SJCRH30 (cell line): Measurements from ENCODE around the gene C6orf118. TPM values are rescaled to one million over a fixed set of nuclear protein-coding genes. Genes with fewer than 3 reads are reported as not detected.

Experiments
- DNase-seq, 2 experiments: peaks; one replicate each; pipeline ENCODE4 v3.0.0-alpha.2; 2015 to 2020
- H3K27ac ChIP-seq: fragments of 250-450 bp; sonication (Bioruptor Pico); 2 replicates; pipeline ENCODE4 v1.5.1; 2020; ENCODE audit warnings: mild to moderate bottlenecking, moderate library complexity
- H3K27me3 ChIP-seq: fragments of 250-450 bp; sonication (Bioruptor Pico); 2 replicates; pipeline ENCODE4 v1.5.1; 2020; ENCODE audit warnings: mild to moderate bottlenecking, moderate library complexity
- H3K36me3 ChIP-seq: fragments of 250-450 bp; sonication (Bioruptor Pico); 2 replicates; pipeline ENCODE4 v1.5.1; 2020; ENCODE audit warnings: mild to moderate bottlenecking, moderate library complexity
- H3K4me1 ChIP-seq: fragments of 250-450 bp; sonication (Bioruptor Pico); 2 replicates; pipeline ENCODE4 v1.5.1; 2020; ENCODE audit warnings: mild to moderate bottlenecking, moderate library complexity
- H3K4me3 ChIP-seq: fragments of 250-450 bp; sonication (Bioruptor Pico); 2 replicates; pipeline ENCODE4 v1.5.1; 2020; ENCODE audit warnings: mild to moderate bottlenecking, moderate library complexity
- H3K9me3 ChIP-seq: fragments of 250-450 bp; sonication (Bioruptor Pico); replicated peaks from 2 replicates; pipeline ENCODE4 v1.5.1; 2020; ENCODE audit warnings: mild to moderate bottlenecking, moderate library complexity
- total RNA-seq: library from RNA; depleted of rRNA; stranded (reverse); fragments of >200 nt; shearing (Covaris generic); gene quantifications from 2 replicates; pipeline ENCODE4 v1.2.3, GENCODE V29; 2014; rRNA removed

Gene C6orf118
- 0.77 TPM in 1 of 2 replicates, not detected in the other for total RNA-seq

DNA sequence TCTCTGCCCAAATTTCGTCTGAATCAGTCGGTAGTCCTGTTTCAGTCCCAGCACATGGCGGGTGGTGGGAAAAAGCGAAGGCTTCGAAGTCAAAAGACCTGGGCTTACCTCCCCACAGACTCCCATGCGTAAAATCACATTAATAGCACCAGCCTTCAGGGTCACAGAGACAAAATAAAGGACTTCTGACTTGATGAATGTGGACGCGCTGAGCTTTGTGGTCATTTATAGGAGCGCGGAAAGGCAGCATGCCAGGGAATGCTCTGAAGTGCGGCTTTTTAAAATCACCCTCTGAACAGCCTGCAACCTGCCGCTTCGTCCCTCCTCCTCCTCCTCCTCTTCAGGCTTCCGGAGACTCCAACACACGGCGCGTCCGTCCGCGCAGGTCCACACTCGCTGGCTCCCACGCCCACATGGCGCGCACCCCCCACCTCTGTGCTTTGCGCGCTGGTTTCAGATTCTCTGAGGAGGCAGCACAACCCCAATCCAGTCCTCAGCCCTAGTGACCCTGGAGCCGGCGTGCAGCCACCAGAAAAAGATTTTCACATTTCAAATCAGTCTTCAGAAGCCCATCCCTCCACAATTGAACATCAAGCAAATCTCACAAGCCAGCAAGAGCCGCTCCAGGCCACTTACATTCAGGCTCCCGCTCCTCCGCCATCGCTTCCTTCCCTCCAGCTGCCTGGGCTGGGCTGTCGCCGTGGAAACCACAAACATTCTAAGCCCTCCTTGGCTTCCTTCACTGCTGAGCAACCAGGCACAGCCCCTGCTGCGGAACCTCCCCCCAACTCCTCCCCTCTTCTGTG is at the start of gene C6orf118:
TSS of gene C6orf118 (minus strand) at position 680 of the 806 bp plus-strand sequence. CDS start at position 661, 19 bp downstream.
- H3K4me1 ChIP-seq, result no peaks in the 10 kb centered on the region
- no peaks in the 10 kb centered on the region for H3K36me3 ChIP-seq
- H3K27ac ChIP-seq, result no peak within 1 kb of the TSS
- 0 out of 2 replicates have a peak, but pooled peaks cover 2% of the 10 kb centered on the region for H3K27me3 ChIP-seq
- no peaks in the 10 kb centered on the region for H3K9me3 ChIP-seq
- DNase-seq, result peak; percentile 89 to 92
- peak within 1 kb of the TSS; percentile 50 for H3K4me3 ChIP-seq

DNA sequence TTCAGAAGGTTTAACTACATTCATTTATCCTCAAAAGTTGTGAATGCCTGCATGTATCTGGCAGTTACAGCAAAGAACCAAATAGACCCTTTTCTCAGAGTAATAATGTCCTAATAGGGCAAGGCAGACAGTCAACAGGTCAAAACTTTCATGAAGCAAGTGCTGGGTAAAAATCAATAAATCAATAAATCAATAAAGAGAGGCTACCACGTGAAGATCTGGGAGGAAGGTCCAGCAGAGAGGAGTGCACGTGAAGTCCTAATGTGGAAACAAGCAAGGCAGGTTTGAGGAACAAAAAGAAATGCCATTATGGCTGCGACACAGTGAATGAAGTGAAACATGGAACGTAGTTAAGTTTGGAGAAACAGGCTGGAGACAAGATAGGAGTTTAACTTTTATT is 36.3 kb upstream of the C6orf118 start:
- Histone ChIP-seq H3K4me3 (no peak overlapping the region), H3K36me3 (no peaks in the 10 kb centered on the region), H3K9me3 (no peaks in the 10 kb centered on the region), H3K4me1 (no peaks in the 10 kb centered on the region), H3K27ac (no peak overlapping the region), H3K27me3 (no peaks in the 10 kb centered on the region)
- no peak for DNase-seq

DNA sequence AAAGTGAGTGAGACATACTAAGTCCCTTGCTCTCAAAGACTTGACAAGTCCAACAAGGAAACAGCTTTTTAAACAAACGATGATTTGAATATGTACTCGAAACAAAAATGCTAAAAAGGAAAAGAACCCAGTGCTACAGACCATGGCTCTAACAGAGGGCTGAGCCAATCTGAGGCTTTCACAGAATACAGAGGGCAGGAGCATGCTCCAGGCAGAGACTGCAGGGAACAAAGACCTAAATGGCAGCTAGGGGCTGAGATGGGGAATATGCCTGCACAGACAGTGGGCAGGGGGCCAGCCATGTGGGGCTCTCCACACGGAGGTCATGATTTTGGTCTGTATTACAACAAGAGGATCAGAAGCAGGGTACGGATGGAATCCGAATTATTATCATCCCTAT is 31.1 kb upstream of the C6orf118 start:
- Histone ChIP-seq H3K27ac (no peak overlapping the region), H3K36me3 (no peaks in the 10 kb centered on the region), H3K4me1 (no peaks in the 10 kb centered on the region), H3K27me3 (no peaks in the 10 kb centered on the region), H3K4me3 (no peak overlapping the region), H3K9me3 (no peaks in the 10 kb centered on the region)
- DNase-seq, result no peak

DNA sequence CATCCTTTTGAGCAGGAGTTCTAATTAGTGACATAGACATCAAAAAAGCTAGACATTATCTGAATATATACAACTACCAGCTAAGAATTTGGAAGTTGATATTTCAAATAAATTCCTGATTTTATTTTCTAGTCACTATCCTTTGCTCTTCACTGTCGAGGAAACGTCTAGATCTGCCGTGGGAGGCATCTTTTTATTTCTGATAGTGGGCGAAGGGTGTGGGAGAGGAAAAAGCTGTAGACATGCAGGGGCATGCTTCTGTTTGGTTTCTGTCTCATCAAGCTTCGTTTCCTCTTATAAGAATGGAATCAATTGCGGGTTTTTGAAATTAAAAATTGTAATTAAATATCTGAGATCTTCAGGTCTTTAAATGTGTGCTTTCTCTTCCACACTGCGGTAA is 16.2 kb upstream of the C6orf118 start:
- no peaks in the 10 kb centered on the region for H3K27me3 ChIP-seq
- peaks cover 4% of the 10 kb centered on the region; the same call in 1 of the 2 replicates for H3K9me3 ChIP-seq
- H3K4me3 ChIP-seq, result no peak overlapping the region
- H3K4me1 ChIP-seq, result no peaks in the 10 kb centered on the region
- DNase-seq, result no peak
- H3K27ac ChIP-seq, result no peak overlapping the region
- H3K36me3 ChIP-seq, result no peaks in the 10 kb centered on the region

DNA sequence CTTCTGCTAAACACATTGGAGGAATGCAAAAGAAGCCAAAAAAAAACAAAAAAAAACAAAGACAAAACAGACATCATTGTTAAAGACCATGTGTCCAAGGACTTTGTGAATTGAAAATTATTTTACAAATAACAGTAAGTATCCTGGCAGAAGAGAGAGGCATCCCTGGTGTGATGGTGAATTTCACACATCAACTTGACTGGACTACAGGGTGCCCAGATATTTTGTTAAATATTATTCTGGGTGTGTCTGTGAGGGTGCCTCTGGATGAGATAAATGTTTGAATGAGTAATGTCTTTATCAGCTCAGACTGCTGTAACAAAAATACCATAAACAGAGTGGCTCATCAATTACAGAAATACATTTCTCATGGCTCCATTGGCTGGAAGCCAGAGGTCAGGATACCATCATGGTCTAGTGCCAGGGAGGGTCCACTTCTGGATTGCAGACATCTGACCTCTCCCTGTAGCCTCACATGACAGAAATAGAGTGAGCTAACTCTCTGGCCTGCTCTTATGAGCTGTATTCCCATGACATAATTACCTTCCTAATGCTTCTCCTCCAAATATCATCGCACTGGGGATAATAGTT is 12.2 kb upstream of the C6orf118 start:
- no peaks in the 10 kb centered on the region for H3K4me1 ChIP-seq
- no peak for DNase-seq
- no peak overlapping the region for H3K27ac ChIP-seq
- H3K9me3 ChIP-seq, result peaks cover 8% of the 10 kb centered on the region
- H3K4me3 ChIP-seq, result no peak overlapping the region
- no peaks in the 10 kb centered on the region for H3K36me3 ChIP-seq
- H3K27me3 ChIP-seq, result no peaks in the 10 kb centered on the region

DNA sequence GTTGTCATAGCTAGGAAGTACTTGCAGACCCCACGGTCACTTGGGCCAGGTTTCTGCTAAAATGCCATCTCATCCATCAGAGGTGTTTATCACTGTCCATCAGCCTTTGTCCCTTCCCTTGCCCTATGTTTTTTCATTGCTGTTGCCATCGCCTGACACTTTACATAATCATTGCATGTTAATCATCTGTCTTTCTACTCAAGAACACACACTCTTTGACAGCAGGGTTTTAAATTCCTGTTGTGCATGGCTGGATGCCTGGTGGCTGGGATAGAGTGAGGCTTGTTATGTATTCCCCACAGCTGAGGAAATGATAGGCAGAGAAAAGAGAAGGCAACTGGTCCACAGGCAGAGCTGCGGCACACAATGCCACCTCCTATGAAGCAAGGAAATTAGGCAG is 11.7 kb upstream of the C6orf118 start:
- Histone ChIP-seq H3K4me1 (no peaks in the 10 kb centered on the region), H3K27me3 (no peaks in the 10 kb centered on the region), H3K27ac (no peak overlapping the region), H3K36me3 (no peaks in the 10 kb centered on the region), H3K4me3 (no peak overlapping the region), H3K9me3 (peaks cover 8% of the 10 kb centered on the region)
- no peak for DNase-seq

DNA sequence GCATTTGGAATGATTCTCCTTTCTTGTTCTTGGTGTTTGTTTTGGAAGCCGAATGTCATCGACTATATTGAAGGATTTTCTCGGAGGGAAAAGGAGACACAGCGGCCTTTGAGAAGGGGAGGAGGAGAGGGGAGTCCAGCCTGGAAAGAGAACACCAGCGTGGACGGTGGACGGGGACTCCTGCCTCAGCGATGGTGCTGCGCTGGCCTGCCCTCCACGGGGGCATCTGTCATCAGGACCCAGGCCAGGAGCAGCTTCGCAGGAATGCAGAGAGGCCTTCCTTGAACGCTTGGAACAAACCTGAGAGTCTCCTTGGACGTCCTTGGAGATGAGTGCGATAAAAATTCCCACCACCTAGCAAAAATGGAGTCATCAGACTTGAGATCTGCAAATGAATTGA is 8.3 kb upstream of the C6orf118 start:
- Histone ChIP-seq H3K36me3 (no peaks in the 10 kb centered on the region), H3K27me3 (no peaks in the 10 kb centered on the region), H3K4me3 (no peak overlapping the region), H3K27ac (no peak overlapping the region), H3K4me1 (no peaks in the 10 kb centered on the region), H3K9me3 (peaks cover 8% of the 10 kb centered on the region)
- no peak for DNase-seq

DNA sequence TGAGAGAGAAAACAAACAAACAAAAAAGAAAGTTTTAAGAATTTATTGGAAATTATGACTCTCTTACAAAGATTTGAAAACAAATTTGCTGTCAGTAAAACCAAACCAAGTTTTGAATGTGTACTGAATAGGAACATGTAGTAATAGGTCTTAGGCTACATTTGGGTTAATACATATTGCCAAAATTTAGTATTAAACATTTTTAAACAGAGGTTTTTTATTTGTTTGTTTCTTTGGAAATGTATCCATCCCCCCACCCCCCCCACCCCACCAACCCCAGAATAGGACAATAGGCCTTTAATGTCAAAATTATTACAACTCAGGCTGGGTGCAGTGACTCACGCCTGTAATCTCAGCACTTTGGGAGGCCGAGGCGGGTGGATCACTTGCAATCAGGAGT is 2.5 kb downstream of the C6orf118 start:
- no peaks in the 10 kb centered on the region for H3K4me1 ChIP-seq
- DNase-seq, result no peak
- 0 out of 2 replicates have a peak, but pooled peaks cover 2% of the 10 kb centered on the region for H3K27me3 ChIP-seq
- no peak overlapping the region for H3K4me3 ChIP-seq
- no peaks in the 10 kb centered on the region for H3K9me3 ChIP-seq
- H3K27ac ChIP-seq, result no peak overlapping the region
- H3K36me3 ChIP-seq, result no peaks in the 10 kb centered on the region

DNA sequence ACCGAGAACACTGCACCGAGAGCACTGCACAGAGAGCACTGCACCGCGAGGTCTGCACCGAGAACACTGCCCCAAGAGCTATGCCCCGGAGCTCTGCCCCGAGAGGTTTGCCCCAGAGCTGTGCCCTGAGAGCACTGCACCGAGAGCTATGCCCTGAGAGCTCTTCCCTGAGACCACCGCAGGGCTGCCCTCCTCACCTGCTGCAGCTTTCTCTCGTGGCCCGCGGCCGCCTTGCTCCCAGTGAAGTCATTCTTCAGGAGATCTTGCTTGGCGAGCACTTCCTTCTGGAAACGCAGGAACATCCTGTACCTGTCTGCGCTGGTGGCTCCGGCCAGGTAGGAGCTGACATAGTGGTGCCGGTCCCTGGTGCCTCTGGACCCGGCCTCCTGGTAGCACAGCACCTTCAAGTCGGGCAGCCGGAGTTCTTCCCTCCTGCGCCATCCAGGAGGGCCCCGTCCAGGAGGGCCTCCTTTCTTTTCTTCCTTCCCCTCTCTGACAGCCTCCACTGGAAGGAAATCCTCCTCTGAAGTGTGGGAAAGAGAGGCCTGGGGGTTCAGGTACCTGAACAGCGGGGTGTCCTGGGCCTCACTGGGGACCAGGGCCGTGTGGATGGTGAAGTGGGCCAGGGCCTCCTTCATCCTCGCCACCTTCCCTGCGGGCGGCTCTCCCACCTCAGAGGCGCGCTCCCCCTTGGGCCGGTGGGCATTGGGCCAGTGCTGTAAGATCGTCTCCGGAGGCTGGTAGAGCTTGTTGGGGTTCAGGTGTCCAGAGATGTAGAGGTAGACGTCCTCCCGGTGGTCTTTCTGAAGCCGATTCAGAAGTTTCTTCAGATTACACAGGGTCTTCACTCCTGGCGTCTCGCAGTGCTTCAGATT is 7.8 kb downstream of the C6orf118 start:
- H3K36me3 ChIP-seq, result no peaks in the 10 kb centered on the region
- H3K9me3 ChIP-seq, result no peaks in the 10 kb centered on the region
- no peak for DNase-seq
- H3K27ac ChIP-seq, result no peak overlapping the region
- no peaks in the 10 kb centered on the region for H3K4me1 ChIP-seq
- H3K4me3 ChIP-seq, result no peak overlapping the region
- H3K27me3 ChIP-seq, result no peaks in the 10 kb centered on the region

DNA sequence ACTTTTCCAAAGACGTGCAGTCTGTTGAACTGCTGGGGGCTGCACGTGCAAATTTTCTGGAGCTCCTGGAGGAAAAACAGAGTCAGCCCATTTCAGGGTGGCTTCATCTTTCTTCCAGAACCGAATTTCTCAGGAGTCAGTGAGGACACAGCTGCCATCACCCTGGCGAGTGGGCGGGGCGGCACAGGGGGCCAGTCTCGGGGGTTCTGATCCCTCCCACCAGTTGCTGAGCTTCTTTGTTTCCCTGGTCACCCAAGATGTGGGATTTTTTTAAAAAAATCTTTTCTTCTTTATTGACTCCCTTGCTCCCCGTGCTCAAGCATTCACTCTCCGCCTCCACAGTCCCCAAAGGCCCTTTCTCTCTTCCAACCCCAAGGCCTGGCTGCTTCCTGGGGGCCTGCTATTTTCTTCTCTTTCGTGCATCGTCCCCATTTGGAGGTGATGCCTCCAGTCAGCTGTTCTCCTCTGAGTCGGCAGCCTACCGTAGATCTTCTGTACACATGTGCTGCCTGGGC is 8.9 kb downstream of the C6orf118 start:
- peak in 1 of 2 experiments; percentile 43 for DNase-seq
- Histone ChIP-seq H3K36me3 (no peaks in the 10 kb centered on the region), H3K4me1 (no peaks in the 10 kb centered on the region), H3K27ac (no peak overlapping the region), H3K4me3 (peak overlapping the region; percentile 19; the same call in 1 of the 2 replicates), H3K27me3 (no peaks in the 10 kb centered on the region), H3K9me3 (no peaks in the 10 kb centered on the region; the same call in 1 of the 2 replicates)

DNA sequence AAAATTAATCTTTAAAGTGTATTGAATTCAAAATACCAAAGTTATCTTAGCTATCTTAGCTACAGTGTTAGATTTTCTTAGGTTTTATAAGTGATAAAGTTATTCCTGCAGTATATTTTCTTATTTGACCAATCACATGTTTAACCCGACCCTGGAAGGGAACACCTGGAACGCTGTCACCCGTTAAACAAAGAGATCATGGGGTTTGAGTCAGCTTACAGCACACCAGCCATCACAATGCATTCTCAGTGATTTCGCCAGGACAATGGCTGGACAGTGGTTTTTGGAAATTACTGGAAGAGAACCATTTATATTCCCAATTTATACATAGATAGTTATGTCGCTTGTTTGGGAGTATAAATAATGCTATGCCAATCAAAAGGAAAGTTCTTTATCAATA is 10.5 kb downstream of the C6orf118 start:
- Histone ChIP-seq H3K4me3 (no peak overlapping the region), H3K36me3 (no peaks in the 10 kb centered on the region), H3K27ac (no peak overlapping the region), H3K27me3 (no peaks in the 10 kb centered on the region), H3K4me1 (no peaks in the 10 kb centered on the region), H3K9me3 (no peaks in the 10 kb centered on the region; the same call in 1 of the 2 replicates)
- no peak for DNase-seq

DNA sequence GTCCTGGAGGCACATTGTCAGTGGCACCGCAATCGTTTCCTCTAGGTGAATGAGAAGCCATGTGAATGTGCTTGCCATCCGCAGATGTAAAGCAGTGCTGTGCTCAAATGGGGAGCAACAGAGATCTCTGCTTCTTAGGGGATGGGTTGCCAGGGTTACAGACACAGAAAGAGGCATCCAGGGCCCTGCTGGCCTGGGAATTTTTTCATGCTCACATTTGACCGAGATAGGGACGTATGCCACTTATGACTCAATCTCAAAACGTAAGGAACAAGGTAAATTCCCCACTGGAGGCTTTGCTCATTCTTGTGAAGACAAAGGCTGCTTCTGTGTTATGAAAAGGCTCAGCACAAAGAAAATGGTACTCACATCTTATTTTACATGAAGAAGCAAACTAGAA is 11.0 kb downstream of the C6orf118 start:
- H3K27me3 ChIP-seq, result no peaks in the 10 kb centered on the region
- no peaks in the 10 kb centered on the region for H3K4me1 ChIP-seq
- DNase-seq, result no peak
- H3K4me3 ChIP-seq, result no peak overlapping the region
- no peak overlapping the region for H3K27ac ChIP-seq
- no peaks in the 10 kb centered on the region; the same call in 1 of the 2 replicates for H3K9me3 ChIP-seq
- H3K36me3 ChIP-seq, result no peaks in the 10 kb centered on the region

DNA sequence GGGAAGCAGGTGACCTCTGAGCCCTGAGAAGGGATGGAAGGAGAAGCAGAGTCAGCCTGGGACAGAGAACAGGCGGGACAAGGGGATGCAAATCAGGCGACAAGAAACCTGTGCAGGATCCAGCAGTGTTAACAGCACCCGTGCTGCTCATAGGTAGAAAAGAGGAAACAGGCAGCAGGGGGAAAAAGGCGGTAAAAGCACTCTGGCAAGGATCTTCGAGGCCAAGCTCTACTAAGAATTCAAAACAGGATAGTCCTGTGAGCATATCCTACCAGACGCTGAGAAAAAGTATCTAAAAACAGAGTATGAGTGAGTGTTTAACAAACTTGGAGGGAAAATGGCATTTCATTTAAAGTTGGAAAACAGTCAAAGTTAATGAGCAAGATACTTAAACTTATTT is 16.7 kb downstream of the C6orf118 start:
- H3K4me1 ChIP-seq, result no peaks in the 10 kb centered on the region
- peaks cover 3% of the 10 kb centered on the region; the same call in 1 of the 2 replicates for H3K27me3 ChIP-seq
- no peaks in the 10 kb centered on the region for H3K36me3 ChIP-seq
- no peak overlapping the region for H3K4me3 ChIP-seq
- no peak for DNase-seq
- no peak overlapping the region for H3K27ac ChIP-seq
- H3K9me3 ChIP-seq, result peaks cover 6% of the 10 kb centered on the region; the same call in 1 of the 2 replicates

DNA sequence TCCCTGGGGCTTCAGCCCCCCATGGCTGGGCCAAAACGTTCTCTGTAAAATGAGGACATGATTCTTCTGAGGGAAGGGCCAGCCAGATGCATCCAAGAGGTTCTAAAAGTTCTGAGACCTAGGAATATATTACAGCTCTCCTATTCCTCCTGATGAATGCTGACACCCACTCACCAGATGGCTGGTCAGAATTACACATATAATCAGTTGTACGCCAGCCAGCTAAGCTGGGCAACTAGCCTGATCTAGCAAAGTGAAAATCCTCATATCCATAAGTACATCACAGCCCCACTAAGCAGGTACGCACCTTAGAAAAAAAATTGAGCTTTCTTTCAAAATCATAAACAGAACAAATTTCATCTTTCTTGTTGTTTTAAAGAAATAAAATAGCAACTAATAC is 34.8 kb downstream of the C6orf118 start:
- DNase-seq, result no peak
- H3K4me3 ChIP-seq, result no peak overlapping the region
- H3K9me3 ChIP-seq, result no peaks in the 10 kb centered on the region; the same call in 1 of the 2 replicates
- no peaks in the 10 kb centered on the region for H3K4me1 ChIP-seq
- H3K27me3 ChIP-seq, result peaks cover 6% of the 10 kb centered on the region
- no peak overlapping the region for H3K27ac ChIP-seq
- no peaks in the 10 kb centered on the region for H3K36me3 ChIP-seq
